ENCODE data around the gene ZNF358.

The ZNF358 gene

DNA sequence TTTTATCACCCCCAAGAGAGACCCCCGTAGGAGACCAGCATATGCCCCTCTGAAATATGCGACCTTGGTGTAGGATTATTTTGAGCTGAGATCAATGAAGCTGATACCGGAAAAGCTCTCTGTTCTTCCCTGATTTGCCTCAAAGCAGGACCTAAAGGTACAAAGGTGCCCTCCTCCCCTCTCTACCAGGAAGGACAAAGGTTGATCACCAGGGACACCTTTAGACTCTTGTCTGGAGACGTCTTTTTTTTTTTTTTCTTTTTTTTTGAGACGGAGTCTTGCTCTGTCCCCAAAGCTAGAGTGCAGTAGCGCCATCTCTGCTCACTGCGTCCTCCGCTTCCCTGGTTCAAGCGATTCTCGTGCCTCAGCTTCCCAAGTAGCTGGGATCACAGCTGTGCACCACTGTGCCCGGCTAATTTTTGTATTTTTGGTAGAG is 26.3 kb upstream of the ZNF358 start:
- DNase-seq (ENCODE audit: low read depth), result no peak

DNA sequence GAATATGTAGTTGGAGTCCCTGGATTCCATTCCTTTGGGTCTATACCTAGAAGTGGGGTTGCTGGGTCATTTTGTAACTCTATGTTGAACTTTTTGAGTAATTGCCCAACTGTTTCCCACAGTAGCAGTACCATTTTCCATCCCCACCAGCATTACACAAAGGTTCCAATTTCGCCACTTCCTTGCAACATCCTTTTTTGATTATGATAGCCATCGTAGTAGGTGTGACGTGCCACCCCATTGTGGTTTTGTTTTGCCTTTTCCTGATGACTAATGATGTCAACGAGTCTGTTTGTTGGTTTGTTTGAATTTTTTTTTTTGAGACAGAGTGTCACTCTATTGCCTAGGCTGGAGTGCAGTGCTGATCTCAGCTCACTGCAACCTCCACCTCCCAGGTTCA is 23.8 kb upstream of the ZNF358 start:
- no peak for DNase-seq (ENCODE audit: low read depth)

DNA sequence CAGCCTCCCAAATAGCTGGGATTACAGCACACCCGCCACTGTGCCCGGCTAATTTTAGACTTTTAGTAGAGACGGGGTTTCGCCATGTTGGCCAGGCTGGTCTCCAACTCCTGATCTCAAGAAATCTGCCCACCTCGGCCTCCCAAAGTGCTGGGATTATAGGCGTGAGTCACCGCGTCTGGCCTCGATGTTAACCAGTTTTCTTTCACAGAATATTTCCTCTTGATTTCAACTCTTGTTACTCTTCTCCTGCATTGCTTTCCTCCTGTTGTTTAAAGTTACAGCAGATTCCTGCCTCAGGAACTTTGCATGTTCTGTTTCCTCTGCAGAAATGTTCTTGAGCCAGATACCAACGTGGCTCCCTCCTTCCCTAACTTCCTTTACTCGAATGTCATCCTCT is 23.3 kb upstream of the ZNF358 start:
- DNase-seq (ENCODE audit: low read depth), result no peak

DNA sequence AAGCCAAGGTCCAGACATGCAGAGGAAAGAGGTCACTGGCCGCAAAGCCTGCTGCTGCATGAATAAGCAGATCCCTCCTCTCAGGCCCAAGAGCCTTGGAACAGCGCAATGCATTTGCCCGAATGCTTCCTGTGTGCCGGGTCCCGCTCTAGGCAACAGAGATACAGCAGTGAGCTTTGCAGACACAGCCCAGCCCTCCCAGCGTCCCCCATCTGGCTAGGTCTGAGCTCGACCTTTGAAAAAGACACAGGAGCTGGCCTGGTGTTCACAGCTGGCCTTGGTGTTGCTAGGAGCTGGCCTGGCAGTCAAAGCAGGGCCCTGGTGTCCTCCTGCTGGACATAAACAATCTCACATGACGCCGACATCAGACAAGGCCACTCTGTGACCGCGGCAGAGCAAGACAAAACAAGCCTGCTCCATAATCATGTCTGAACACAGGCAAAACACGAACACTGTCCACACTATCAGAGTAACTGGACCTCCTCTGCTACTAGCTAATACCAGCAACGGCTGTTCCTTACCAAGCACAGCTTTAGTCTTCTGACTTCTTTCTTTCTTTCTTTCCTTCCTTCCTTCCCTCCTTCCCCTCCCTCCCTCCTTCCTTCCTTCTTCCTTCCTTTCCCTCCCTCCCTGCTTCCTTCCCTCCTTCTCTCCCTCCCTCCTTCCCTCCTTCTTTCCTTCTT is 21.3 kb upstream of the ZNF358 start:
- DNase-seq (ENCODE audit: low read depth), result no peak

DNA sequence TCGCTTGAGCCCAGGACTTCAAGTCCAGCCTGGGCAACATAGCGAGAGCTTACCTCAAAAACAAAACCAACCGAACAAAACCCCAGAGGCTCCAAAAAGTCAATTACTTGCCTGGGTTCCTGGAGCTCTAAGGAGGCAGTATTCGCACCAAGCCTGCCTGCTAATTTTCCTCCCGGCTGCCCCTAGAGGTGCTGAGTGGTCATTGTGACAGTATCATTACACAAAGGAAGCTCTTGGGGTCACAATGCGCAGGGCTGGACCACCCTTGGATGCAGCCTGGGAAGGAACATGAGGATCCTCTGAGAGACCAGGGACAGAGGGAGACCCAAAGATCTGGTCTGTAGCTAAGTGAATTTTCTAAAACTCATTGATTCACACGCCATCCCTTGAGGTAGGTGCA is 18.6 kb upstream of the ZNF358 start:
- DNase-seq (ENCODE audit: low read depth), result no peak

DNA sequence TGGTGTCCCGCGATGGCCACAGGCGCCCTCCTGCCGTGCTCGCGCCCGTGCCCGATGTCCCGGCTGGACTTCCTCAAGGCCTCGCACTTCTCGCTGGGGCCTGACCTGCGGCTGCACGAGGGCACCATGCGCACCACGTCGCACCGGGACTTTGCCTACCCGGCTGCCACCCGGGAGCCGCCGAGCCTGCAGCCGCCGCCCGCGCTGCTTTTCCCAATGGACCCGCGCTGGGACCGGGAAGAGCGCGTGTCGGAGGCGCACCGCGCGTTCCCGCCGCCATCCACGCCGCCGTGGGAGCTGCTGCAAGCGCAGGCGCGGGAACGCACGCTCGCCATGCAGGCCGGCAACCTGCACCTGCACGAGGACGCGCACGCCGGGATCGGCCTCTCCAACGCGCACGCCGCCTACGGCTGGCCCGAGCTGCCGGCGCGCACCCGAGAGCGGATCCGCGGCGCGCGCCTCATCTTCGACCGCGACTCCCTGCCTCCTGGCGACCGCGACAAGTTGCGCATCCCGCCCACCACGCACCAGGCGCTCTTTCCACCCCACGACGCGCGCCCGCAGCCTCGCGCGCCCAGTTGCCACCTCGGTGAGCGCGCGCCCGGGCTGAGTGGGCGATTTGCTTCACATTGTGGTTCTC is 15.0 kb upstream of the ZNF358 start:
- no peak for DNase-seq (ENCODE audit: low read depth)

DNA sequence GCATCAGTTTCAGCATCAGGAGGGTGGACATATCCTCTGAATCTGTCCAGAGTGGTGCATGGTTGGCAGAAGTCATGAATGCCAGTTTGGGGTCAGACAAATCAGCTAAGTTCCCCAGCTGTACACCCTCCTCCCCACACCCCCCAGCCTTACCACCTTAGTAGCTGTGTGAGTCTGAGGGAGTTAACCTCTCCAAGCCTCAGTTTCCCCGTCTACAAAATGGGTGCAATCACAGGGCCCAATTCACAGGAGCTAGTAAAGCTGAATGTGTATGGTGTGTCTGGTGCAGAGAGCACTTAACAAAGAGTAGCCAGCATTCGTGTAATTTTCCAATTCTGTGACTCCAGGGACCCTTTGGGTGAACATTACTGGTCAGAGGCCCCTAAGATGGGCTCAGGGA is 13.4 kb upstream of the ZNF358 start:
- no peak for DNase-seq (ENCODE audit: low read depth)

DNA sequence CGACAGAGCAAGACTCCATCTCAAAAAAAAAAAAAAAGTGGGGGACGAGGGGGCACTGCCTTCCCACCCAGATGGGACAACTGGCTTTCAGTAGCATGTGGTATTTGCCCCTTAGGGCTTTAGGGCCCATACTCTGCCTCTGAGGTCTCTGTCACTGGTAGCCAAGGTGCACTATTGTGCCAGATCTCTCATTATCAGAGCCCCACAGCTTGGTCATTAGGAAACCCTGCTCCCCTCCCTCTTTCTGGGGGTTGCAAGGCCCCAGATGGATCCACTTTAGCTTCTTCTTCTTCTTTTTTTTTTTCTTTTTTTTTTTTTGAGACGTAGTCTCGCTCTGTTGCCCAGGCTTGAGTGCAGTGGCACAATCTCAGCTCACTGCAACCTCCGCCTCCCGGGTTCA is 11.2 kb upstream of the ZNF358 start:
- DNase-seq (ENCODE audit: low read depth), result no peak

DNA sequence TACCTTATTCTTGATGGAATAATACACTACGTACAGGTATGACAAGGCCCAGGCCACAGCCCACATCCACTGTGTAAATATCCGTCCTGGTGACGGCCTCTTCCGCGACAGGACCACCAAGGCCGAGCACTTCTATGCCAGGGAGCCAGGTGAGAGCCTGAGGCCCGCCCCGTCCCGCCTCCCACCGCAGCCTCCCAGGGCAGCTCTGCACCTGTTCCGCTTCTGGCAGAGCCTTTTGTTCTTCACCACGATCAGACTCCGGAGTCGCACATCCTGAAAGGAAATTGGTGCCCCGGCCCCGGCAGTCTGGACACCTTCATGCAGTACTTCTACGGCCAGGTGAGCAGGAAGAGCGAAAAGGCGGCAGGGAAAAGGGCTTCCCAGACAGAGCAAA is 10.6 kb upstream of the ZNF358 start:
- no peak for DNase-seq (ENCODE audit: low read depth)

DNA sequence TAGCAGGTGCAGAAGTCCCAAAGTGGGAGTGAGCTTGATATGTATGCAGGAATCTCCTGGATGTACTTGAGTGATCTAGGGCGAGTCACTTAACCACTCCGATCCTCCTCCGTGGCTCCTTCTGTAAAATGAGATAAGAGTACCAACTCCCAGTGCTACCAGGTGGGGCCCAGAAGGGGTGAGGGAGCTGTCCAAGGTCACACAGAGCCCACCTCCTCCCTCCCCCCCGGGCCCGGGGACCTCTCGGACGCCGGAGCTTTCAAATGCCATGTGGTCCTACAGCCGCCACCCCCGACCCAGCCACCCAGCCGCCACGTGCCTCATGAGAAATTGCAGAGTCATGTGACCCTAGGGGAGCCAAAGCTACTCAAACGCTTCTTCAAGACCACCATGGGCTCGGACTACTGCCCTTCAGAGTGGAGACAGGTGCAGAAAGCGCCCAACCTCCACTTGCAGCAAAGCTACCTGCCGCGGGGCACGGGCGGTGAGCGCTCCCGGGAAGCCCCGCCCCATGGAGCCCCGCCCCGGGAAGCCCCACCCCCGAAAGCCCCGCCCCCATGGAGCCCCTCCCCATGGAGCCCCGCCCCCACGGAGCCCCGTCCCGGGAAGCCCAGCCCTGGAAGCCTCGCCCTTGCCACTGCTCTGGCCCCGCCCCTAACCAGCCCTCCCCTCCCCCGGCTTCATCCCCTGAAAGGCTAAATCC is 10.1 kb upstream of the ZNF358 start:
- no peak for DNase-seq (ENCODE audit: low read depth)

DNA sequence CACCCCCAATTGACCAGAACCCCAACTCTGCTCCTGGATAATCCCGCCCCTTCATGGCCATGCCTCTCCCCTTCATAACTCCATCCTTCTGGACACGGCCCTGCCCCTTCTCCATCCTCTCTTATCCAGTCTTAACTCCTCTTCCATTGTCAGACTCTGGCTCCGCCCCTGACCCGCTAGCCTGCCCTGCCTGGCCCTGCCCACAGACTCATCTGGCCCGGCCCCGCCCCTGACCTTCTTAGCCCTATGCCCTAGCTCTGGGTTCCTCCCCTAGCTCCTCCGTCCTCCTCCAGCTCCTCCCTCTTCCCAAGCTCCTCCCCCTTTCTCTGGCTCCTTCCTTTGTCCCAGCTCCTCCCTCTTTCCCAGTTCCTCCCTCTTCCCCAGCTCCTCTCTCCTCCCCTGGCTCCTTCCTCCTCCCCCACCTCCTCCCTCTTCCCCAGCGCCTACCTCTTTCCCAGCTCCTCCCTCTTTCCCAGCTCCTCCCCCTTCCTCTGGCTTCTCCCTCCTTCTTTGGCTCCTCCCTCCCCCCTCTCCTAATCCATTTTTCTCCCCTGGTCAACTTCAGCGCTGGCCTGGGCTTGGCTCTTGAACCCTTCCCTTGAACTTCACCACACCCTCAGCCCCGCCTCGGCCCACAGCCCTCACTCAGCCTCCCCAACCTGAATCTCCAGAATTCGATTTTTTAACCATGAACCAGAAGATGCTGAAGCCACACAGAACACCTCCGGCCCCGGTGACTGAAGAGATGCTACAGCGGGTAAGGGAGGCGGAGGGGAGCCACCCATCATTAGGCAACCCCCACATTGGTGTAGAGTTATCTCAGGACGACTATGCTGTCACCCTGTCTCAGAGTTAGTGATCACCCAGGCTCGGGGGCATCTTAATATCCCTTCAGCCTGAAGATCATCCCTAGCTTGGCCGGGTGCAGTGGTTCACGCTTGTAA is 9.2 kb upstream of the ZNF358 start:
- DNase-seq (ENCODE audit: low read depth), result peak; percentile 63

DNA sequence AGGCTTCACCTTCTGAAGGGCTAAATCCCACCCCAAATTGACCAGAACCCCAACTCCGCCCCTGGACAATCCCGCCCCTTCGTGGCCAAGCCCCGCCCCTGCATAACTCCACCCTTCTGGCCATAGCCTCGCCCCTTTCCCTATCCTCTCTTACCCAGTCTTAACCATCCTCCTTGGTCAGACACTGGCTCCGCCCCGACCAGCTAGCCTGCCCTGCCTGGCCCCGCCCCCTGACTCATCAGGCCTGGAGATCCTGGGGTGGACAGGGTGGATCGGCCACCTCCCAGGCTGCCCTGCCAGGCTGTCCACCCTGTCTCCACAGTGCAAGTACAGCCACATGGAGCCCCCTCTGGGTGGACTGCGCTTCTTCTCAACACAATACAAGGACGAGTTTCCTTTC is 8.0 kb upstream of the ZNF358 start:
- no peak for DNase-seq (ENCODE audit: low read depth)

DNA sequence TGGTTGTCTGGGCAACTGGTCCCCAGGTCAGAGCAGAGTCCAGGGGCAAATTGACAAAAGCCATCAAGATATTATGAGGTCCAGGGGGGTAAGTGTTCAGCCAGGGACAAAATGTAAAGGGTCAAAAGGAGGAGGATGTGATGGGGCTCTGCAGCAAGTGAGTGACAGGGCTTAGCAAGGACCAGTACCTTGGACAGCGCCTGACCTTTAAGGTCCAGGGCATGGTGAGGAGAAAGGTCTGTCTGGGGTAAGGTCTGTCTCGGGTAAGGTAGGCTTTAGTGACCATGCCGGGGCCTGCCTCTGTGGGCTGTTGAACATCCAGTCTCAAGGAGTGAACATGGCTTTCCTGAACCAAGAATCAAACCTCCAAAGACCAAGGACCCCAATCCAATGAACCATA is 6.3 kb upstream of the ZNF358 start:
- DNase-seq (ENCODE audit: low read depth), result no peak

DNA sequence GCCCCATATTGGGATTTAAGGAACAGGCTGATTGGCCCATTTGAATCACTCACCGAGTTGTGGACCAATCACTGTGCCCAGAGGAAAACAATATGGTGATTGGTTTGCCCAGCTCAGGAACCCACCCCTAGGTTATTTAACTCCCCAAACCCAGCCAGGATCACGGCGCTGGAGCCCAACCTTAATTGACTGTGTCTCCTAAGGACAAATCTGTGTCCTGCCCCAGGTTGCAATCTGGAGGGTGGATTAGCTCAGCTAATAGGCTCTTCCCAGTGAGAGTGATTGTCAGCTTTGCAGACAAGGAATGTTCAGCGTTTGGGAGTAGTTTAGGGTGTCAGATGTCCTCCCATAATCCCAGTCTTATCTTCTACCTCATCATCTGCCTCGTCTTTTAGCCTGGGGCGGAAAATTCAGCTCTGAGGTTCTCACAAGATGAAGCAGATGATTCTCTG is 3.5 kb upstream of the ZNF358 start:
- DNase-seq (ENCODE audit: low read depth), result no peak

DNA sequence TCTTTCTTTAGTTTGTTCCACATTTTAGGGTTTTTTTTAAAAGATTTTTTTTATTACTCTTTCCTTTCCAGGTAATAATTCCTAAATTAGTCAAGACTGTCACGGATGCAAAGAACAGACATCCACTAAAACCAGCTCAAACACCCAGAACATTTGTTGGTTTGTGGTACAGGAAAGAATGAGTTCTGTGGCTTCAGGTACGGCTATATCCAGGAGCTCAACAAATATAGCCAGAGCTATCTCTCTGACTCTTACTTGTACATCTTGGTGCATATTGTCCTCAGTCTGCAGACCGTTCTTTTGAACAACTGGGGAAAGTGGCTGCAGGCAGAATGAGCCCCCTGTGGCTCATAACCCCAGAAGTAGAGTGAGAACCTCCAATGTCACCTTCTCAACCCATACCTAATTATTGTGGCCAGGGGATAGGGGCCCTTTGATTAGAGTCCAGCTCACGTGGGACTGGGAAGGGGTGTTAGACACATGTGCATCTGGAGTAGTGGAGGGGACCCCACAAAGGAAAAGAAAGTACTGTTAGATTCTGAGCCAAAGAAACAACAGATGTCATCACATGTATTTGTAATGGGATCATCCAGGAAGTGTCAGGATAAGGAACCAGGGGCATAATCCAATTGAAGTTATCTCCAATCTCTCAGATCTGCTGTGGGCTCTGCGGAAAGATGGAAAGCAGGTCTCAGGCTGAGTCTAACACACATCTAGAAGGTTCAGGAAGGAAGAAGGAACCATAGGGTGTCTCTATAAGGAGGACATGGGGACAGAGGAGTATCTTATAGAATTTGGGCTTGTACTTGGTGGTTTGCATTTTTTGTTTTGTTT is 1.9 kb upstream of the ZNF358 start:
- no peak for DNase-seq (ENCODE audit: low read depth)

DNA sequence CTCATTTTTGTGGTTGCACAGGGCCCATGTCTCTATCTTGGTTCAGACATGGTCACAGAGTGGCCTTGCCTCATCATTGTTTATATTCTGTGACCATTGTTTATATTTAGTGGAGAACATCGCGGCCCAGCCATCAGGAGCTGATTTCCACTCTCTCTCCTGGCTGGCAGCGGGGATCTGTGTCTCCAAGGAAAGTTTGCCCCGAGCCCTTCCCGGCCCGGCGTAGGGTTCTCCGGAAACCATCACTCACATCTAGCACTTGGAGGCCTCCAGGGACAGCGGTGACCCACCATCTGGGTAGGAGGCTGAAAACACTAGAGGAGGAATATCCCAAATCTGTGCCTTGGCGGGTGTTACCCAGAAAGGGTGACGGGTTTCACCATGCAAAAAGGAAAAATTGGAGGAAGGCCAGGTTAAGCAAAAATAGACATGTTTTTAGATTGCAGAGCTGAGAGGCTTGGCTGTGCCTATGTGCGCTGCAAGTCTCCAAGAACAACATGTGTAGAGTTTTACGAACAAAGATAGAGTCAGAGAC is 726 bp upstream of the ZNF358 start:
- no peak for DNase-seq (ENCODE audit: low read depth)

DNA sequence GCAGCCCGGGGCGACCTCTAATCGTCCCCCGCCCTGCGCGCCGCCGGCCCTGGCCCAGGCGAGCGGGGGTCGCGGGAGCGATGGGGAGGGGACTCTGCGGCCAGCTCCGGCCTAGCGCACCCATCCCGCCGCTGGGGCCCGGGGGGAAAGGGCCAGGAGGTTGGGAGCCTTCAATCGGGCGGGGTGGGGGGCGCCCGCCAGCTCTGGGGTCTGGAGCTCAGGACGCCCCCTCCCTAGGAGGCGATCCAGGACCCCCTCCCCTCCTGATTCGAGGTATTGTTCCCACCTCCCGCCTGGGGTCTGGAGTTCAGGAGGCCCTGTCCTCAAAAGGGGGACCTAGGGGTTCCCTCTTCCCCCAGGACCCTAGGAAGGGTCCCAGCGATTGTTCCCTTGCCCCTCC is 430 bp downstream of the ZNF358 start:
- DNase-seq (ENCODE audit: low read depth), result no peak

DNA sequence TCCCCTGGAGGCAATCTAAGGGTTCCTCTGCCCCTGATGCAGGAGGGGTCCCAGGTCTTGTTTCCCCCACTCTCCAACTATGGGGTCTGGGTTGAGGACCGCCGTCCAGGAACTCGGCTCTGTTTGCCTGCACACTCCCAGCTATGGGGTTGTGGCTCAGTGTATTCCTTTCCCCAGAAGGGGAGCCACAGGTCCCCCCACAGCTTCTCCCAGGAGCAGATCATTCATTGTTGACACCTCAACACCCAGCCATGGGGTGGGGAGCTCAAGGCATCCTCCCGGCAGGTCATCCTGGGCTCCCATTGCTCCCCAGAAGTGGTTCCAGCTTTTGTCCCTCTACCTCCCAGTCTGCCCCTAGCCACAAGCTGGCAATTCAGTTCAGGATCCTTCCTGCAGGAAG is 975 bp downstream of the ZNF358 start:
- DNase-seq (ENCODE audit: low read depth), result no peak

DNA sequence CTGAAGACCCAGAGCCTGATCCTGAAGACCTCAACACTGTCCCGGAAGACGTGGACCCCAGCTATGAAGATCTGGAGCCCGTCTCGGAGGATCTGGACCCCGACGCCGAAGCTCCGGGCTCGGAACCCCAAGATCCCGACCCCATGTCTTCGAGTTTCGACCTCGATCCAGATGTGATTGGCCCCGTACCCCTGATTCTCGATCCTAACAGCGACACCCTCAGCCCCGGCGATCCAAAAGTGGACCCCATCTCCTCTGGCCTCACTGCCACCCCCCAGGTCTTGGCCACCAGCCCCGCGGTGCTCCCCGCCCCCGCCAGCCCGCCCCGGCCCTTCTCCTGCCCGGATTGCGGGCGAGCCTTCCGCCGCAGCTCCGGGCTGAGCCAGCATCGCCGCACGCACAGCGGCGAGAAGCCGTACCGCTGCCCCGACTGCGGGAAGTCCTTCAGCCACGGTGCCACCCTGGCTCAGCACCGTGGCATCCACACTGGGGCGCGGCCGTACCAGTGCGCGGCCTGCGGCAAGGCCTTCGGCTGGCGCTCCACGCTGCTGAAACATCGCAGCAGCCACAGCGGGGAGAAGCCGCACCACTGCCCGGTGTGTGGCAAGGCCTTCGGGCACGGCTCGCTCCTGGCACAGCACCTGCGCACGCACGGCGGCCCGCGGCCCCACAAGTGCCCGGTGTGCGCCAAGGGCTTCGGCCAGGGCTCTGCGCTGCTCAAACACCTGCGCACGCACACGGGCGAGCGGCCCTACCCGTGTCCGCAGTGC is 3.6 kb downstream of the ZNF358 start:
- DNase-seq (ENCODE audit: low read depth), result no peak

Measured in GM04503 (cell line).